Suprapubic skin (tissue), 4 donors: Measurements from ENCODE around the gene CA12. TPM values are rescaled to one million over a fixed set of nuclear protein-coding genes. Genes with fewer than 3 reads are reported as not detected.

ENCODE experiments used
- DNase-seq, 2 donors: peaks; one replicate each; pipeline ENCODE4 v3.0.0-alpha.2; 2019; ENCODE audit warnings: low spot score in 2 of 2
- H3K27ac ChIP-seq: fragments of 200-600 bp; sonication (generic); one replicate; pipeline ENCODE4 v1.5.1; 2019
- H3K27me3 ChIP-seq: fragments of 200-600 bp; sonication (generic); one replicate; pipeline ENCODE4 v1.5.1; 2019
- H3K36me3 ChIP-seq: fragments of 200-600 bp; sonication (generic); one replicate; pipeline ENCODE4 v1.5.1; 2019
- H3K4me1 ChIP-seq: fragments of 200-600 bp; sonication (generic); one replicate; pipeline ENCODE4 v1.5.1; 2019
- H3K4me3 ChIP-seq: fragments of 200-600 bp; sonication (generic); one replicate; pipeline ENCODE4 v1.5.1; 2019; ENCODE audit warnings: mild to moderate bottlenecking
- H3K9me3 ChIP-seq: fragments of 200-600 bp; sonication (generic); one replicate; pipeline ENCODE4 v1.5.1; 2019
- CTCF ChIP-seq, 2 donors: fragments of 200-600 bp in 1 of 2; fragments of 450-650 bp in 1 of 2; sonication (generic) in 1 of 2; IDR thresholded peaks; one replicate each; pipeline ENCODE4 v1.5.1; 2016 to 2019; ENCODE audit warnings: antibody characterized with exemption in 2 of 2, mild to moderate bottlenecking in 1 of 2, moderate library complexity in 1 of 2
- EP300 ChIP-seq: sonication (generic); formaldehyde crosslinking; IDR thresholded peaks from one replicate; pipeline ENCODE4 v1.6.1; 2017; ENCODE audit warnings: antibody characterized with exemption
- POLR2A ChIP-seq, 2 donors: fragments of 450-650 bp; IDR thresholded peaks; one replicate each; pipeline ENCODE4 v1.6.1; 2017; ENCODE audit warnings: antibody characterized with exemption in 2 of 2, mild to moderate bottlenecking in 2 of 2, moderate library complexity in 2 of 2
- POLR2AphosphoS5 ChIP-seq, 3 donors: sonication (generic); formaldehyde crosslinking; IDR thresholded peaks; one replicate each; pipeline ENCODE4 v1.6.1; 2017; ENCODE audit warnings: antibody characterized with exemption in 3 of 3
- WGBS: methylation state at CpG from one replicate; pipeline ENCODE4 v1.1.5; 2018; 5-methylcytosine and 5-hydroxymethylcytosine counted together
- total RNA-seq, 4 donors: library from RNA; depleted of rRNA; stranded (reverse); fragments of >200 nt; gene quantifications; one replicate each; pipeline ENCODE4 v1.1.0, GENCODE V29; 2016

The CA12 gene
- total RNA-seq, 4 donors from 2014 or later: 292 to 338 (median 317) TPM

DNA sequence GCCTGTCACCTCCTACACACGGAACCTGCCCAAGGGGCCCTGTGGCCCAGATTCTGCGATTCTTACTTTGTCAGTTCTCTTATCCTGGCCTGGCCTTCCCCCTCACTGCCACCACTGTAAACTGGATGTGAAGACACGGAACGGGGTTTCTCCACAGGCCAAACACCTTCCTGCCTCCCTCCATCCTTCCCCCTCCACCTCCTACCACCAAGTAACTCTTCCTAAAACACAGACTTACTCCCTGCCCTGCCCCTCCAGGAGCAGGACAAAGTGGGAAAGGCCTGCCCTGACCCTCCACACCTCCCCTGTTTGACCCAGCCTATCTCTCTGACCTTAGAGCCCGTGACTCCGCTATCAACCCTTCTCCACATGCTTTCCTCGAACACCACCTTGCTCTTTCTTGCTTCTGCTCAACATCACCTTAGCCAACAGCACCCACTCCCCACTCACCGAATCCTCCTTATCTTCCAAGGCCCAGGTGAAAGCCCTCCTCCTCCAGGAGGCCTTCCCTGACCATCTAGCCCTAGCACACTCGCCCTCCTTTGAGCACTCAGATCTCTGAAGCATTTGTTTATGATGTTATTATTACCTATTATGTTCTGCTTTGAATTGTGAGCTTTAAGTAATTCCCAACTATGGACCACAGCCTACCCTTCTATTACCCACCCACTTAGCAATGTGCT, 7.6 kb downstream of the CA12 start:
- Histone ChIP-seq H3K27me3 (no peaks in the 10 kb centered on the region), H3K27ac (peak overlapping the region; percentile 97), H3K9me3 (no peaks in the 10 kb centered on the region), H3K4me1 (peaks cover 67% of the 10 kb centered on the region), H3K4me3 (no peak overlapping the region), H3K36me3 (no peaks in the 10 kb centered on the region)
- no peak for DNase-seq
- TF ChIP-seq POLR2A (IDR thresholded peaks at IDR 0.05) (no peak), EP300 (no peak), CTCF (IDR thresholded peaks at IDR 0.05) (no peak), POLR2AphosphoS5 (IDR thresholded peaks at IDR 0.05) (no peak)
- WGBS: 82% methylated on average over 9 of the region's 9 CpGs

- Histone ChIP-seq H3K4me1 (peaks cover 72% of the 10 kb centered on the region), H3K27me3 (no peaks in the 10 kb centered on the region), H3K4me3 (no peak overlapping the region), H3K9me3 (no peaks in the 10 kb centered on the region), H3K36me3 (no peaks in the 10 kb centered on the region), H3K27ac (peak overlapping the region; percentile 97)
- TF ChIP-seq POLR2A (IDR thresholded peaks at IDR 0.05) (no peak), POLR2AphosphoS5 (IDR thresholded peaks at IDR 0.05) (no peak), CTCF (IDR thresholded peaks at IDR 0.05) (no peak), EP300 (no peak)
- no peak for DNase-seq
- 71% methylated on average over 3 of the region's 3 CpGs for WGBS
These were observed 8.3 kb downstream of the CA12 start for GRCh38 chr15:63373330-63373729.

DNA sequence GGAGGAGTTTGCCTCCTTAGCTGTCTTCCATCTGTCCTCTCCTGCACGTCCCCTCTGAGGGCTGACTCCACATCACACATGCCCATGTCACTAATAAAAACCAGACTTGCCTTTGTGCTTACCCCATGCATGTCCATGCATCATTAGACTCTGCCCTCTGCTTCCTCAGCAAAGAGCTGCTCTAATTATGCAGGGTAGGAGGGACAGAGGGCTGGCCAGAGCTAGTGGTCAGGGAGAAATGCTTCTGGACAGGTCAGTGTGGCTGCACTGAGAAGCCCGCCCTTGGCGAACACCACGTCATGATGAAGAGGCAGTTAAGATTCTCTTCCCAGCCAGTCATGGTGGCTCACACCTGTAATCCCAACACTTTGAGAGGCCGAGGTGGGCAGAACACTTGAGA, 8.9 kb downstream of the CA12 start:
- Histone ChIP-seq H3K27ac (peak overlapping the region; percentile 97), H3K4me1 (peaks cover 74% of the 10 kb centered on the region), H3K9me3 (no peaks in the 10 kb centered on the region), H3K36me3 (no peaks in the 10 kb centered on the region), H3K4me3 (no peak overlapping the region), H3K27me3 (no peaks in the 10 kb centered on the region)
- no peak for TF ChIP-seq EP300
- TF ChIP-seq POLR2A (IDR thresholded peaks at IDR 0.05): no peak
- TF ChIP-seq POLR2AphosphoS5 (IDR thresholded peaks at IDR 0.05): no peak
- TF ChIP-seq CTCF (IDR thresholded peaks at IDR 0.05): no peak
- DNase-seq: no peak
- 78% methylated on average over 5 of the region's 5 CpGs for WGBS

DNA sequence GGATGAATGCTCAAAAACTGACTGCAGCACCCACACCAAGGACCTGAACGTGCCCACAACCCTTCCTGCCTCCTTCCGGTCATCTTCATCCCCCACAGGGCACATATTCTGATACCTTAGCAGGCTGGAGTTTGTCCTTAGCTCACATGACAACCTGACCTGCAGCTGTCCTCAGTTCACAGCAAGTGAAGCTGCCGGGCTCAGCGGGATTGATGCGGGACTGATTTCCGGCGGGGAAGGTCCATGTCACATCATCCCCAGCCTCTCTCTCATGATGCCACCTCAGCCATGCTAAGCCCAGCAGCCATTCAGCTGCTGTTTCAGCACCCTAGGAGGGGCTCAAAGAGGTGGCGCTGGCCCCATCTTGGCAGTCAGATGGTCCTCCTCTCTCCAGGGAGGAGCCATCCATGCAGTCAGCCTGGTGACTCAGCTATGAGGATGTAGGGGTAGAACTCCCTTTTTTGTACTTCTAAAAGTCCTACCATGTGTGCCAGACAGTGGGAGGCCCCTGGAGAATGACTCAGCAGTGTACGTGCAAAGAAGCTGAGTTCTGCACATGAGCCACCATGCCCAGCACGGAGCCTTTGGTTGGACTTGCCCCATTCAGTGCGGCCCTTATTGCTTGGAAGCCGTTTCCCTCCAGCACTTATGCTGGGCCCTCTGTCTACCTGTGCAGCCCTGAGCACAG, 9.5 kb downstream of the CA12 start:
- Histone ChIP-seq H3K27ac (peak overlapping the region; percentile 97), H3K4me3 (peak overlapping the region; percentile 27), H3K27me3 (no peaks in the 10 kb centered on the region), H3K9me3 (no peaks in the 10 kb centered on the region), H3K36me3 (no peaks in the 10 kb centered on the region), H3K4me1 (peaks cover 79% of the 10 kb centered on the region)
- 38% methylated on average over 12 of the region's 12 CpGs for WGBS
- no peak for TF ChIP-seq EP300
- TF ChIP-seq CTCF (IDR thresholded peaks at IDR 0.05): no peak
- peak in 1 of 2 donors; percentile 30 for TF ChIP-seq POLR2A (IDR thresholded peaks at IDR 0.05)
- peak in 1 of 3 donors; percentile 42 for TF ChIP-seq POLR2AphosphoS5 (IDR thresholded peaks at IDR 0.05)
- peak in 1 of 2 donors; percentile 86 for DNase-seq

DNA sequence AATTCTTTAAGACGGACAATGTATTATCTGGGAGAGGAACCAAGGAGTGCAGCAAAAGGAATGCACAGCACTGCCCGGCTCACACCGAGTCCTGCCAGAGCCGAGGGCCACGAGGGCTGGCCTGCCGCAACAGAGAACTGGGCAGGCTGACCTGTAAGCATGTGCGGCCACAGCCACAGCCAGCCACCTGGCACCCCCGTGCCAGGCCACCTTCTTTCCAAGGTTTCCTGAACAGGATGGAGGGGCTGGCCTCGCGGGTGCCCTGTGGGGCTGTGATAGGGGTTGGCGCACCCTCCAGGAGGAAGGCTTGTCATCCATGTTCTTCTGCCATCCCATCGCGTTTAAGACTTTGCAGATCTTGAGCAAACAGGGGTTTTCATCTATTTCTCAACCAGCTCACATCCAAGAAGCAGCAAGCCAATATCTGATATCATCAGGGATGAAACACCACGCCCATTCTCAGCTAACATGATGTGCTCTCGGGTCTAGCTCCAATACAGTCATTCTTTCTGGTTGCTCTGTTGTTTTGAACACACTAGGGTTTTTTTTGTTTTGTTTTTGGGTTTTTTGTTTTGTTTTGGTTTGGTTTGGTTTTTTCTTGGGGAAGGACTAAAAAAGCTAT, 10.2 kb downstream of the CA12 start:
- no peaks in the 10 kb centered on the region for H3K27me3 ChIP-seq
- peaks cover 87% of the 10 kb centered on the region for H3K4me1 ChIP-seq
- no peaks in the 10 kb centered on the region for H3K9me3 ChIP-seq
- H3K36me3 ChIP-seq: no peaks in the 10 kb centered on the region
- WGBS: 49% methylated on average over 7 of the region's 15 CpGs
- peak overlapping the region; percentile 27 for H3K4me3 ChIP-seq
- peak in 1 of 2 donors; percentile 77 for DNase-seq
- peak in 2 of 3 donors; percentile 38 to 42 for TF ChIP-seq POLR2AphosphoS5 (IDR thresholded peaks at IDR 0.05)
- peak in 1 of 2 donors; percentile 27 for TF ChIP-seq POLR2A (IDR thresholded peaks at IDR 0.05)
- TF ChIP-seq CTCF (IDR thresholded peaks at IDR 0.05): no peak
- peak overlapping the region; percentile 97 for H3K27ac ChIP-seq
